HUES6 (cell line): ENCODE measurements around the gene AP2A1.
A peak's percentile ranks its signal among the peaks of the same experiment; 100 is the strongest.

Experiments
- H3K27ac ChIP-seq: 2 replicates; pipeline ENCODE4 v1.7.0; 2013; ENCODE audit warnings: low read depth, mild to moderate bottlenecking, low read length, inconsistent platforms
- H3K27me3 ChIP-seq: 2 replicates; pipeline ENCODE4 v1.6.1; 2013; ENCODE audit warnings: low read length; ENCODE audit not compliant: control insufficient read depth, insufficient read depth
- H3K36me3 ChIP-seq: 2 replicates; pipeline ENCODE4 v1.6.1; 2013; ENCODE audit warnings: low read length; ENCODE audit not compliant: control insufficient read depth, insufficient read depth
- H3K4me1 ChIP-seq: 2 replicates; pipeline ENCODE4 v1.6.1; 2013; ENCODE audit warnings: low read length; ENCODE audit not compliant: control insufficient read depth, insufficient read depth
- H3K4me3 ChIP-seq: 2 replicates; pipeline ENCODE4 v1.5.1; 2013; ENCODE audit warnings: low read depth, low read length
- H3K9ac ChIP-seq: one replicate; pipeline ENCODE4 v1.6.1; 2013; ENCODE audit warnings: mild to moderate bottlenecking, low read length
- H3K9me3 ChIP-seq: 2 replicates; pipeline ENCODE4 v1.6.1; 2013; ENCODE audit warnings: low read depth, low read length; ENCODE audit not compliant: control insufficient read depth, insufficient read depth

AP2A1 gene

GRCh38 chr19:49850221-49850486, 83.4 kb downstream of the AP2A1 start:
- Histone ChIP-seq H3K4me3 (peak overlapping the region; percentile 80), H3K9me3 (no peaks in the 10 kb centered on the region; the same call in 1 of the 2 replicates), H3K4me1 (peaks cover 12% of the 10 kb centered on the region; the same call in 1 of the 2 replicates), H3K9ac (peak overlapping the region; percentile 88), H3K36me3 (peaks cover 16% of the 10 kb centered on the region), H3K27me3 (no peaks in the 10 kb centered on the region), H3K27ac (peak overlapping the region; percentile 95; the same call in 1 of the 2 replicates)

GRCh38 chr19:49850487-49851342, 83.9 kb downstream of the AP2A1 start, which contains the start of gene PTOV1:
TSS of gene PTOV1 (plus strand) at chr19:49851159.
- Histone ChIP-seq H3K36me3 (peaks cover 22% of the 10 kb centered on the region), H3K9ac (peak within 1 kb of the TSS; percentile 88), H3K27ac (peak within 1 kb of the TSS; percentile 95), H3K9me3 (no peaks in the 10 kb centered on the region; the same call in 1 of the 2 replicates), H3K27me3 (no peaks in the 10 kb centered on the region), H3K4me1 (peaks cover 12% of the 10 kb centered on the region; the same call in 1 of the 2 replicates), H3K4me3 (peak within 1 kb of the TSS; percentile 80)

DNA sequence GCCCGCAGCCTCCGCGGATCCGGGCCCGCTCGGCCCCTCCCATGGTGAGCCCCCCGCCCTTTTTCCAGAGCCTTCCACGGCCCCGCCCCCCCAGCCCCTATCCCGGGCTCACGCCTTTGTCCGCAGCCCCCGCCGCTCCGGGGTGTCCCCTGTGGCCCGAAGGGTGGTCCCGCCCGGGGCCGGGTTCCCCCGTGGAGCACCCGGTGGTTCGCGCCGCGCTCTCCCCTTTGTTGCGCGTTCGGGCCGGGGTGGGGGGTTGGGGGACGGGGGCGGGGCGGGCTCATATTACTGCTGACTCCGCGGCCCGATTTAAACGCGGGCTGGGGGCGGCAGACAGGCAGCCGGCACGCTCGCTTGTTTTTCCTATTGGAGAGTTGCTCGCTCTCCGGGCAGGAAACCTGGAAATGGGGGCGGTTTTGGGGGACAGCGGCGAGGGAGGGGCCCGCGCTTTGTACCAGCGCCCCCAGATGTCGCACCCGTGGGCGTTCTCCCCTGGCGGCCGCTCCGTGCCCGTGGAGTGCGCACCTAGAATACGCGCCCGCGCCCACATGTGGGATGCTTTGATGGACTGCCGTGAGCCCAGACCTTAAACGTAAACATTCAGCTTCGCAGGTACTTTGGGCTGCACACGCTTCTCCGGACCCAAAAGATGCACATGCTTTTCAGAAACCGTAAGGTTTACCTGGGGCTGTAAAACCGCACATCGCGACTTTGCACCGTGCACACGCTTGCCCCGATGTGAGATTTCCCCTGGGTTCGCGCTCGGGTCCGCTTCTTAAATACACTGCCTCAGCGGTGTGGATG, 84.9 kb downstream of the AP2A1 start:
- H3K4me1 ChIP-seq, result peaks cover 12% of the 10 kb centered on the region; the same call in 1 of the 2 replicates
- no peaks in the 10 kb centered on the region; the same call in 1 of the 2 replicates for H3K9me3 ChIP-seq
- peak overlapping the region; percentile 80 for H3K4me3 ChIP-seq
- H3K9ac ChIP-seq, result peak overlapping the region; percentile 88
- H3K36me3 ChIP-seq, result peaks cover 31% of the 10 kb centered on the region
- H3K27me3 ChIP-seq, result no peaks in the 10 kb centered on the region
- H3K27ac ChIP-seq, result no peak overlapping the region

GRCh38 chr19:49852631-49853126, 85.9 kb downstream of the AP2A1 start:
- peak overlapping the region; percentile 80 for H3K4me3 ChIP-seq
- H3K9me3 ChIP-seq, result no peaks in the 10 kb centered on the region; the same call in 1 of the 2 replicates
- H3K36me3 ChIP-seq, result peaks cover 41% of the 10 kb centered on the region
- peaks cover 12% of the 10 kb centered on the region; the same call in 1 of the 2 replicates for H3K4me1 ChIP-seq
- H3K27me3 ChIP-seq, result no peaks in the 10 kb centered on the region
- H3K27ac ChIP-seq, result no peak overlapping the region
- no peak overlapping the region for H3K9ac ChIP-seq

DNA sequence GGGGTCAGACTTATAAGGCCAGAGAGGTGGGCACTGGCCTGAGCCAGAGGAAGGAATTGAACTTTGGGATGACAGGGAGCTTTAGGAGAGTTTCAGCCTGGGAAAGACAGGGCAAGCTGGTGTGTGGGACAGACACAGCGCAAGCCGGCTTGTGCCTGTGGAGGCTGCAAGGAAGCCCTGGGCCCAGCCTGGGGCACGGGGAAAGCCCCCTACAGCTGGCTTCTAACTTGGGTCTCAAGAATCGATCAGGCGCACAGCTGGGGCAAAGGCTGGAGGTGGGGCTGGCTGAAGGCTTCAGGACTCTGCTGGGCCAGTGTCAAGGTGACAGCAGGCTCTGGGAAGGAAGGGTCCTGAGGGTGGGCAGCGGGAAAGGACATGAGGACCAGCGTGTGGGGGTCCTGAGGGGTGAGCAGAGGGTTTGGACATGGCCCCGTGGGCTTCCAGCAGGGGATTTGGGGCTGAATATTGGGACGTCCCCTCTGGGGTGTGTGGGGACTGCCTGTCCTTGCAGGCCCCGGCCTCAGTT, 87.1 kb downstream of the AP2A1 start:
- H3K27ac ChIP-seq, result no peak overlapping the region

GRCh38 chr19:49854378-49855263, 87.8 kb downstream of the AP2A1 start:
- Histone ChIP-seq H3K4me3 (no peak overlapping the region), H3K9me3 (no peaks in the 10 kb centered on the region), H3K4me1 (peaks cover 12% of the 10 kb centered on the region; the same call in 1 of the 2 replicates), H3K36me3 (peaks cover 53% of the 10 kb centered on the region), H3K9ac (no peak overlapping the region), H3K27me3 (no peaks in the 10 kb centered on the region), H3K27ac (no peak overlapping the region)

More for the DNA sequence above, 87.1 kb downstream of the AP2A1 start:
- Histone ChIP-seq H3K4me3 (no peak overlapping the region), H3K36me3 (peaks cover 53% of the 10 kb centered on the region), H3K4me1 (peaks cover 12% of the 10 kb centered on the region; the same call in 1 of the 2 replicates), H3K9ac (no peak overlapping the region), H3K27me3 (no peaks in the 10 kb centered on the region), H3K9me3 (no peaks in the 10 kb centered on the region; the same call in 1 of the 2 replicates)

GRCh38 chr19:49855277-49855675, 88.5 kb downstream of the AP2A1 start:
- H3K36me3 ChIP-seq, result peaks cover 59% of the 10 kb centered on the region
- H3K27ac ChIP-seq, result no peak overlapping the region
- no peaks in the 10 kb centered on the region for H3K27me3 ChIP-seq
- no peak overlapping the region for H3K4me3 ChIP-seq
- H3K4me1 ChIP-seq, result peaks cover 9% of the 10 kb centered on the region; the same call in 1 of the 2 replicates
- H3K9me3 ChIP-seq, result no peaks in the 10 kb centered on the region
- no peak overlapping the region for H3K9ac ChIP-seq

DNA sequence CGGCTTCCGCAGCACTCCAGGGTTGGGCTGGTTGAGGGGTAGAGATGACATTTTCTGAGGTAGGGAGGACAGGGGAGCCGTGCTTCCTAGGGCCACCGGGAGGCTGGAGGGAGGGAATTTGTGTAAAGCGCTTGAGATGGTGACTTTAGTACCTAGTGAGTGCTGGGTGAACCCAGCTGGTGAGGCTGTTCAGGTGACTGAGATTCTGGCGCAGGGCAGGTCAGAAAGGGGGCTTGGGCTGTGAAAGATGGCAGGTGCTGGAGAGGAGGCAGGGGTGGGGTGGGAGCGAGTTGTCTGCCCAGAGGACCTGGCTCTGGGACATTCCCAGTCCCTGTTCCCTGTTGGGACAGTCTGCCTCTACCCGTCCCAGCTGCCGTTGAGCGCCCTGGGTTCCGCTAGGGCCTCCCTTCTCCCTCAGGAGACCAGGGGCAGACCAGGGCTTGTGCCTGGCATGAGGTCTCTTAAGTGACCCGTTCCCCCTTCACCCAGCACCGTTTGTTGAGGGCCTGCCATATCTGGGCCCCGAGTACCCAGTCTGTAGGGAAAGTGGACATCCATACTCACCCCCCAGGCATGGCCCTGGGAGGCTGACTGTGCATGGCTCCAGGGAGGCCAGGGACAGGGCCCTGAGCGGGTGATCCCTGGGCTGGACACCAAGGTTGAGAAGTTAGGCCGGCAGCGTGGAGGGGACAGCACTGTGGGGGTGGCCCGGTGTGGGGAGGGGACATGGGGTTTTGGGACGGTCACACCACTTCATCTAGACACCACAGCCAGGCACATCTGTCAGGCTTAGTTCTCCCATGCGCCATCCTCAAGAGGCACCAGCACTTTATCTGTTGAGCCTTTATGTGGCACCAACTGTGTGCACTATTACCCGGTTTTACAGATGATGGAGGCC, 89.1 kb downstream of the AP2A1 start:
- peaks cover 13% of the 10 kb centered on the region; the same call in 1 of the 2 replicates for H3K4me1 ChIP-seq
- H3K27ac ChIP-seq, result no peak overlapping the region
- no peaks in the 10 kb centered on the region for H3K9me3 ChIP-seq
- H3K27me3 ChIP-seq, result no peaks in the 10 kb centered on the region
- H3K36me3 ChIP-seq, result peaks cover 66% of the 10 kb centered on the region
- no peak overlapping the region for H3K9ac ChIP-seq
- H3K4me3 ChIP-seq, result no peak overlapping the region

- Histone ChIP-seq H3K36me3 (peaks cover 72% of the 10 kb centered on the region), H3K27ac (no peak overlapping the region), H3K9ac (no peak overlapping the region), H3K4me1 (peaks cover 14% of the 10 kb centered on the region; the same call in 1 of the 2 replicates), H3K9me3 (no peaks in the 10 kb centered on the region), H3K4me3 (no peak overlapping the region), H3K27me3 (no peaks in the 10 kb centered on the region)
Measured at GRCh38 chr19:49856574-49857021, 89.8 kb downstream of the AP2A1 start.
